Gastroesophageal sphincter (tissue), 4 donors: ENCODE results near the gene GNPTAB. TPM values are rescaled to one million over a fixed set of nuclear protein-coding genes. Genes with fewer than 3 reads are reported as not detected.

Experiments
- ATAC-seq: fragments of 150-250 bp; one replicate; pipeline ENCODE4 v1.9.1; 2016; ENCODE audit warnings: mild to moderate bottlenecking, moderate library complexity
- H3K27ac ChIP-seq, 4 donors: fragments of 200-600 bp; sonication (generic) in 3 of 4; 1 replicate in 3 of 4; 2 replicates in 1 of 4; pipeline ENCODE4 v1.5.1; 2016 to 2019
- H3K27me3 ChIP-seq: fragments of 200-600 bp; sonication (generic); one replicate; pipeline ENCODE4 v1.5.1; 2019
- H3K36me3 ChIP-seq, 2 donors: fragments of 200-600 bp; sonication (generic); one replicate each; pipeline ENCODE4 v1.5.1; 2019; ENCODE audit warnings: control low read depth in 1 of 2
- H3K4me1 ChIP-seq, 3 donors: fragments of 200-600 bp; sonication (generic); 1 replicate in 2 of 3; 2 replicates in 1 of 3; pipeline ENCODE4 v1.5.1; 2016 to 2019; ENCODE audit warnings: control low read depth in 2 of 3
- H3K4me3 ChIP-seq, 2 donors: fragments of 200-600 bp; sonication (generic); one replicate each; pipeline ENCODE4 v1.5.1; 2019; ENCODE audit warnings: mild to moderate bottlenecking in 1 of 2, moderate library complexity in 1 of 2
- H3K9me3 ChIP-seq, 3 donors: fragments of 200-600 bp; sonication (generic); one replicate each; pipeline ENCODE4 v1.5.1; 2017 to 2019; ENCODE audit warnings: control low read depth in 2 of 3
- CTCF ChIP-seq, 4 experiments: fragments of 200-600 bp in 2 of 4; fragments of 450-650 bp in 2 of 4; sonication (generic) in 1 of 4; IDR thresholded peaks; one replicate each; pipeline ENCODE4 v1.5.1; 2017 to 2019; ENCODE audit warnings: antibody characterized with exemption in 4 of 4, mild to moderate bottlenecking in 2 of 4, moderate library complexity in 2 of 4
- EP300 ChIP-seq: sonication (generic); formaldehyde crosslinking; IDR thresholded peaks from one replicate; pipeline ENCODE4 v1.6.1; 2017; ENCODE audit warnings: antibody characterized with exemption, mild to moderate bottlenecking
- POLR2A ChIP-seq, 2 donors: fragments of 450-650 bp; IDR thresholded peaks; one replicate each; pipeline ENCODE4 v1.6.1; 2017; ENCODE audit warnings: antibody characterized with exemption in 2 of 2, mild to moderate bottlenecking in 2 of 2, moderate library complexity in 1 of 2
- POLR2AphosphoS5 ChIP-seq: sonication (generic); formaldehyde crosslinking; IDR thresholded peaks from one replicate; pipeline ENCODE4 v1.6.1; 2017; ENCODE audit warnings: antibody characterized with exemption
- WGBS, 2 donors: methylation state at CpG; one replicate each; pipeline ENCODE4 v1.1.5; 2018; ENCODE audit warnings: low coverage in 1 of 2; 5-methylcytosine and 5-hydroxymethylcytosine counted together
- total RNA-seq, 4 donors: library from RNA; depleted of rRNA; stranded (reverse); fragments of >200 nt; gene quantifications; one replicate each; pipeline ENCODE4 v1.1.0, GENCODE V29; 2016

The GNPTAB gene
- total RNA-seq, 4 donors from 2014 or later: 25.8 to 43.2 (median 36.3) TPM

- 64 to 69% methylated on average over 3 to 5 of the region's 5 CpGs for WGBS, 2 donors
- Histone ChIP-seq H3K36me3 (no peaks in the 10 kb centered on the region), H3K27me3 (no peaks in the 10 kb centered on the region), H3K4me1 (no peaks in the 10 kb centered on the region), H3K27ac (no peak overlapping the region), H3K4me3 (no peak overlapping the region), H3K9me3 (no peaks in the 10 kb centered on the region)
- no peak for ATAC-seq
- TF ChIP-seq EP300 (no peak), CTCF (IDR thresholded peaks at IDR 0.05) (no peak), POLR2AphosphoS5 (no peak), POLR2A (IDR thresholded peaks at IDR 0.05) (no peak)
Observed at GRCh38 chr12:101847325-101847724, 16.6 kb upstream of the GNPTAB start.

GRCh38 chr12:101845137-101845711 is 14.5 kb upstream of the GNPTAB start:
- no peak for TF ChIP-seq CTCF (IDR thresholded peaks at IDR 0.05)
- no peak for TF ChIP-seq POLR2A (IDR thresholded peaks at IDR 0.05)
- TF ChIP-seq POLR2AphosphoS5: no peak
- TF ChIP-seq EP300: no peak
- Histone ChIP-seq H3K4me3 (no peak overlapping the region), H3K27me3 (no peaks in the 10 kb centered on the region), H3K9me3 (no peaks in the 10 kb centered on the region), H3K36me3 (no peaks in the 10 kb centered on the region), H3K27ac (no peak overlapping the region), H3K4me1 (no peaks in the 10 kb centered on the region)
- ATAC-seq: no peak
- WGBS, 2 donors: 63 to 66% methylated on average over 2 to 5 of the region's 5 CpGs

- no peaks in the 10 kb centered on the region for H3K27me3 ChIP-seq
- TF ChIP-seq POLR2A (IDR thresholded peaks at IDR 0.05) (no peak), EP300 (no peak), POLR2AphosphoS5 (no peak), CTCF (IDR thresholded peaks at IDR 0.05) (no peak)
- no peak overlapping the region for H3K27ac ChIP-seq
- no peak overlapping the region for H3K4me3 ChIP-seq
- WGBS, 2 donors: 80 to 90% methylated on average over 2 to 3 of the region's 4 CpGs
- H3K36me3 ChIP-seq: no peaks in the 10 kb centered on the region
- no peaks in the 10 kb centered on the region for H3K9me3 ChIP-seq
- no peak for ATAC-seq
- peaks cover 0 to 8% (median 0%) of the 10 kb centered on the region in 3 donors for H3K4me1 ChIP-seq
Observed at GRCh38 chr12:101841069-101841468, 10.3 kb upstream of the GNPTAB start.

GRCh38 chr12:101839324-101840283 is 8.8 kb upstream of the GNPTAB start:
- H3K9me3 ChIP-seq: no peaks in the 10 kb centered on the region
- no peak overlapping the region for H3K27ac ChIP-seq
- ATAC-seq: peak; percentile 71
- no peak overlapping the region for H3K4me3 ChIP-seq
- no peaks in the 10 kb centered on the region for H3K27me3 ChIP-seq
- 18 to 29% methylated on average over 5 to 6 of the region's 6 CpGs for WGBS, 2 donors
- H3K4me1 ChIP-seq: peaks cover 0 to 8% (median 0%) of the 10 kb centered on the region in 3 donors
- TF ChIP-seq CTCF (IDR thresholded peaks at IDR 0.05) (peak; percentile 76 to 90 (median 84)), POLR2AphosphoS5 (no peak), EP300 (no peak), POLR2A (IDR thresholded peaks at IDR 0.05) (no peak)
- no peaks in the 10 kb centered on the region for H3K36me3 ChIP-seq
